ENCODE data around the gene SHISAL1. TPM values are rescaled to one million over a fixed set of nuclear protein-coding genes. Genes with fewer than 3 reads are reported as not detected.
"Not testable (repeated sequence)": the region's sequence is repeated elsewhere in the genome, so short reads cannot be mapped to it uniquely, and the experiment has no call there.

The SHISAL1 gene
- polyA plus RNA-seq, 2 donors, result 0.08 to 0.22 TPM

DNA sequence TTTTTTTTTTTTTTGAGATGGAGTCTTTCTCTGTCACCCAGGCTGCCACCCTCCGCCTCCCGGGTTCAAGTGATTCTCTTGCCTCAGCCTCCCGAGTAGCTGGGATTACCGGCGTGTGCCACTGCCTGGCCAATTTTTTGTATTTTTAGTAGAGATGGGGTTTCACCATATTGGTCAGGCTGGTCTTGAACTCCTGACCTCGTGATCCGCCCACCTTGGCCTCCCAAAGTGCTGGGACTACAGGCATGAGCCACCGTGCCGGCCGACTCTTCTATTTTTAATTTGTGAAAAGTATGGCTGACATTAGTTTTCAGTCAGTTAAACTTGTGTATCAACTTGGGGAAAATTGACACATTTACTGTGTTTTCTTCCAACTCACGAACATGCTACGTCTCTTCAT lies 78.4 kb downstream of the SHISAL1 start:
- H3K9me3 ChIP-seq (ENCODE audit: control insufficient read depth in 2 of 2, insufficient read depth in 1 of 2, low read depth in 1 of 2, low read length in 1 of 2); H3K4me3 ChIP-seq (ENCODE audit: low read depth in 1 of 2, low read length in 2 of 2); H3K27me3 ChIP-seq (ENCODE audit: control insufficient read depth in 1 of 2, insufficient read depth in 2 of 2, low read length in 2 of 2); H3K4me1 ChIP-seq (ENCODE audit: control insufficient read depth in 2 of 2, insufficient read depth in 2 of 2, low read length in 1 of 2); H3K36me3 ChIP-seq (ENCODE audit: control insufficient read depth in 2 of 2, insufficient read depth in 2 of 2, low read length in 1 of 2); H3K27ac ChIP-seq (ENCODE audit: low read depth in 2 of 2, low read length in 1 of 2): not testable (repeated sequence)
- WGBS, 2 donors, result 95 to 97% methylated on average over 12 of the region's 12 CpGs

DNA sequence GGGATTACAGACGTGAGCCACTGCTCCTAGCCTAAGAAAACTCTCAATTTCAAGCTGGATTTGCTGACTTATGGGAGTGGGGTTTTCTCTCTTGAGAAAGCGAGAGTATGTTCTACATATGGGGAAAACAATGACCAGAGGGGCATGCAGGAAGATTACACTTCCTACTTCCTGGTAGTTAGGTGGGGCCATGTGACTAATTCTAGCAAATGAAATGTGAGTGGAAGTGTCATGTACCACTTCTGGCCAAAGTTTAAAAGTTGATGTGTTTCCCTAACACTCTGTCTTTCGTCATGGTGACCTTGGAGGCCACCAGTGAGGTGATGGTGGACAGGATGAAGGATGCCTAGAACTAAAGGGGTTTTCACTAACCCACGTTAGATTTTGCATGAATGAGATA lies 81.5 kb downstream of the SHISAL1 start:
- Histone ChIP-seq H3K36me3 (ENCODE audit: control insufficient read depth in 2 of 2, insufficient read depth in 2 of 2, low read length in 1 of 2) (no peaks in the 10 kb centered on the region), H3K27me3 (ENCODE audit: control insufficient read depth in 1 of 2, insufficient read depth in 2 of 2, low read length in 2 of 2) (no peaks in the 10 kb centered on the region), H3K27ac (ENCODE audit: low read depth in 2 of 2, low read length in 1 of 2) (no peak overlapping the region), H3K4me1 (ENCODE audit: control insufficient read depth in 2 of 2, insufficient read depth in 2 of 2, low read length in 1 of 2) (no peaks in the 10 kb centered on the region), H3K4me3 (ENCODE audit: low read depth in 1 of 2, low read length in 2 of 2) (no peak overlapping the region), H3K9me3 (ENCODE audit: control insufficient read depth in 2 of 2, insufficient read depth in 1 of 2, low read depth in 1 of 2, low read length in 1 of 2) (peaks cover 0 to 4% of the 10 kb centered on the region in 2 donors)
- WGBS, 2 donors, result 84 to 85% methylated on average over 4 of the region's 4 CpGs

DNA sequence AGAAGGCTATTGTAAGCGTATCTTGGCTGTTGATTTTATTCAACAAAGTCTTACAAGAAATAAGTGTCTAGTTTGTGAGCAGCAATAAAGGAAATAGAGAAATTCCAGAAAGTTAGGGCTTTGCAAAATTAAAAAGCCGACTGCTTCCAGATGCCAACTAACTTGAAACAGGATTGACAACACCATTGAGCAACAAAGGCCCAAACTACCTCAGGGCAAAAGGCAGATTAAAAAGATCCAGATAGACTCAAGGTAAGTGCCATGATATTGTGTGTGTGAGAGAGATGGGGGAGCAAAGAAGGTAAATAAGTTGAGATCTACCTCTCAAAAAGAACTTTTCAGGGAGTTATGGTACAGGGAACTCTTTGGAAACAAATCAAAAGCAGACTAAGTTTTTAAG lies 82.9 kb downstream of the SHISAL1 start:
- 58 to 70% methylated on average over 2 of the region's 2 CpGs for WGBS, 2 donors
- Histone ChIP-seq H3K4me1 (ENCODE audit: control insufficient read depth in 2 of 2, insufficient read depth in 2 of 2, low read length in 1 of 2) (no peaks in the 10 kb centered on the region), H3K36me3 (ENCODE audit: control insufficient read depth in 2 of 2, insufficient read depth in 2 of 2, low read length in 1 of 2) (no peaks in the 10 kb centered on the region), H3K4me3 (ENCODE audit: low read depth in 1 of 2, low read length in 2 of 2) (no peak overlapping the region), H3K27me3 (ENCODE audit: control insufficient read depth in 1 of 2, insufficient read depth in 2 of 2, low read length in 2 of 2) (no peaks in the 10 kb centered on the region), H3K27ac (ENCODE audit: low read depth in 2 of 2, low read length in 1 of 2) (peak overlapping the region in 1 of 2 donors; percentile 49), H3K9me3 (ENCODE audit: control insufficient read depth in 2 of 2, insufficient read depth in 1 of 2, low read depth in 1 of 2, low read length in 1 of 2) (peaks cover 0 to 4% of the 10 kb centered on the region in 2 donors)

DNA sequence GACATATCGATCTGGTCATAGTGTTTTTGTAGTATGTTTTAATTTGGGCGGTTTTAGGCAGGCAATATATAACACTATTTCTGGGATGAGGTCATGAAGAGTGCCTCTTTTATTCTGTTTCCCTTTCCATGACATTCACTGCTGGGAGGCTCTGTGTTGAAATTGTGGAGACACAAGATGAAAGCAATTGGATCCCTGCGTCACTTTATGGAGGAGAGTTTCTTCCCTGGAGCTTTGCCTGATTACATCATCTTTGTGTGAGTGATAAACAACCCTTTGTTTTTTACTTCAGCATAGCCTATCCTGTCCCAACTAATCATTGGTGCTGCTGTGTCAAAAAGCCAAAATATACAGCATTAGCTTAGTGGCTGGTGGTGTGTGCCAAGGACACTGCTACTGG lies 83.4 kb downstream of the SHISAL1 start:
- no peaks in the 10 kb centered on the region for H3K27me3 ChIP-seq (ENCODE audit: control insufficient read depth in 1 of 2, insufficient read depth in 2 of 2, low read length in 2 of 2)
- no peaks in the 10 kb centered on the region for H3K4me1 ChIP-seq (ENCODE audit: control insufficient read depth in 2 of 2, insufficient read depth in 2 of 2, low read length in 1 of 2)
- peaks cover 0 to 4% of the 10 kb centered on the region in 2 donors for H3K9me3 ChIP-seq (ENCODE audit: control insufficient read depth in 2 of 2, insufficient read depth in 1 of 2, low read depth in 1 of 2, low read length in 1 of 2)
- H3K4me3 ChIP-seq (ENCODE audit: low read depth in 1 of 2, low read length in 2 of 2), result no peak overlapping the region
- WGBS, 2 donors, result 73 to 74% methylated on average over 3 of the region's 3 CpGs
- no peaks in the 10 kb centered on the region for H3K36me3 ChIP-seq (ENCODE audit: control insufficient read depth in 2 of 2, insufficient read depth in 2 of 2, low read length in 1 of 2)
- peak overlapping the region in 1 of 2 donors; percentile 49 for H3K27ac ChIP-seq (ENCODE audit: low read depth in 2 of 2, low read length in 1 of 2)

DNA sequence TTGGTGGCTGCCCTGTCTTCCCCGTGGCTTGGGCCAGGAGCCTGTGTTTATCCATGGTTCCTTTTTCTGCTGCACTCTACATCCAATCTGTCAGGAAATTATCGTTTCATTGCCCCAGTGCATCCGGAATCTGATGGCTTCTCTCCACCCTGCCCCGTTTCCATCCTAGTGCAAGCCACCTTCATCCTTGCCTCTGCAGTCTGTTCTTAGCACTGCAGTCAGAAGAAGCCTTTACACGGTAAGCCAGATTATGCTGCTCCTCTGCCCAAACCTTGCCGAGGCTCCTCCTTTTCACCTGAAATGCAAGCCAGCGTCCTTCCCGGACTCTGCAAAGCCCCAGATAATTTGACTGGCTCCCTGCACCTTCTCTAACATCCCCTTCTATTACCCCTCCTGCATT lies 86.9 kb downstream of the SHISAL1 start:
- Histone ChIP-seq H3K27ac (ENCODE audit: low read depth in 2 of 2, low read length in 1 of 2) (no peak overlapping the region), H3K27me3 (ENCODE audit: control insufficient read depth in 1 of 2, insufficient read depth in 2 of 2, low read length in 2 of 2) (no peaks in the 10 kb centered on the region)
- WGBS, 2 donors, result 71 to 81% methylated on average over 8 of the region's 8 CpGs

DNA sequence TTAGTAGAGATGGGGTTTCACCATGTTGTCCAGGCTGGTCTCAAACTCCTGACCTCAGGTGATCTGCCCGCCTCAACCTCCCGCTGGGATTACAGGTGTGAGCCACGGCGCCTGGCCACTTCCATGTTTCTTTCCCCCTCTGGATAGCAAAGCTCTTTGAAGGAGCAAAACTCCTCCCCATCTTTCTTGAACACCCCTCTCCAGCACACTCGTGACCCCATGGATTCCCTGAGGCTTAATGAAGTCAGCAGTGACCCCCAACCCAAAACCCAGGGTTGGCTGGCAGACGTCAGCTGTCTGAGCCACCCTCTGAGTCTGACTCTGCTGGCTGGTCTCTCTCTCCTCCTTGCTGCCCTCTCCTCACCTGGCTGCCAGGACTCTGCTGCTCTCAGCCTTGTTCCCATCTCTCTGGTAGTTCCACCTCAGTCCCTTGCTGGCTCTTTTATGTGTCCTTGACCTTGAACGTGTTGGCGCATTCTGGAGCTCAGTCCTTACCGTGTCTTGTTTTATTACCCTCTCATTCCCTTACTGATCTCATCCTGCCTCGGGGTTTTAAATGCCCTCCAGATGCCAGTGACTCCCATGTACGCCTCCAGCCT lies 87.6 kb downstream of the SHISAL1 start:
- Histone ChIP-seq H3K27me3 (ENCODE audit: control insufficient read depth in 1 of 2, insufficient read depth in 2 of 2, low read length in 2 of 2) (no peaks in the 10 kb centered on the region), H3K36me3 (ENCODE audit: control insufficient read depth in 2 of 2, insufficient read depth in 2 of 2, low read length in 1 of 2) (no peaks in the 10 kb centered on the region), H3K27ac (ENCODE audit: low read depth in 2 of 2, low read length in 1 of 2) (no peak overlapping the region), H3K4me3 (ENCODE audit: low read depth in 1 of 2, low read length in 2 of 2) (no peak overlapping the region), H3K4me1 (ENCODE audit: control insufficient read depth in 2 of 2, insufficient read depth in 2 of 2, low read length in 1 of 2) (no peaks in the 10 kb centered on the region), H3K9me3 (ENCODE audit: control insufficient read depth in 2 of 2, insufficient read depth in 1 of 2, low read depth in 1 of 2, low read length in 1 of 2) (peaks cover 0 to 13% of the 10 kb centered on the region in 2 donors)
- WGBS, 2 donors, result 71% methylated on average over 10 to 11 of the region's 11 CpGs

More for the DNA sequence above, 86.9 kb downstream of the SHISAL1 start:
- no peak overlapping the region for H3K4me3 ChIP-seq (ENCODE audit: low read depth in 1 of 2, low read length in 2 of 2)
- H3K4me1 ChIP-seq (ENCODE audit: control insufficient read depth in 2 of 2, insufficient read depth in 2 of 2, low read length in 1 of 2), result no peaks in the 10 kb centered on the region
- no peaks in the 10 kb centered on the region for H3K36me3 ChIP-seq (ENCODE audit: control insufficient read depth in 2 of 2, insufficient read depth in 2 of 2, low read length in 1 of 2)
- H3K9me3 ChIP-seq (ENCODE audit: control insufficient read depth in 2 of 2, insufficient read depth in 1 of 2, low read depth in 1 of 2, low read length in 1 of 2), result peaks cover 0 to 13% of the 10 kb centered on the region in 2 donors

DNA sequence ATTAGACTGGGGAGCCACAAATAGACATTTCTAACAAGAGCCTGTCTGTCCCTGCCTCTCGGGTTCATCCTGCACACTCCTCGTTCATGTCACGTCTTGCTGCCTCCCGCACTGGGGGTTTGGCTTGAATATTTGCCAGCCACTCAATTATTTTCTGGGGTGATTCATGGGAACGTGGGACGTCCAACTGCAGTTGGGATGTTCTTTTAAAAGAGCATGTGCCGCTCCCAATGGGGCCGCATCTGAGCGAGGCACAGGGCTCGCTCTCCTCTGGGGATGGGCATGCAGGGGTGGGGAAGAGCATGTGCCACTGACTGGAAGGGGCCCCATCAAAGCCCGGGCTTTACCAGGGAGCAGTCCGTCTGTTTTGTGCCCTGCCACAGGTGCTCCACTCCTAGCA lies 88.6 kb downstream of the SHISAL1 start:
- H3K9me3 ChIP-seq (ENCODE audit: control insufficient read depth in 2 of 2, insufficient read depth in 1 of 2, low read depth in 1 of 2, low read length in 1 of 2), result peaks cover 0 to 13% of the 10 kb centered on the region in 2 donors
- no peak overlapping the region for H3K4me3 ChIP-seq (ENCODE audit: low read depth in 1 of 2, low read length in 2 of 2)
- H3K27me3 ChIP-seq (ENCODE audit: control insufficient read depth in 1 of 2, insufficient read depth in 2 of 2, low read length in 2 of 2), result no peaks in the 10 kb centered on the region
- H3K36me3 ChIP-seq (ENCODE audit: control insufficient read depth in 2 of 2, insufficient read depth in 2 of 2, low read length in 1 of 2), result no peaks in the 10 kb centered on the region
- no peak overlapping the region for H3K27ac ChIP-seq (ENCODE audit: low read depth in 2 of 2, low read length in 1 of 2)
- H3K4me1 ChIP-seq (ENCODE audit: control insufficient read depth in 2 of 2, insufficient read depth in 2 of 2, low read length in 1 of 2), result no peaks in the 10 kb centered on the region
- WGBS, 2 donors, result 33 to 40% methylated on average over 12 of the region's 12 CpGs

DNA sequence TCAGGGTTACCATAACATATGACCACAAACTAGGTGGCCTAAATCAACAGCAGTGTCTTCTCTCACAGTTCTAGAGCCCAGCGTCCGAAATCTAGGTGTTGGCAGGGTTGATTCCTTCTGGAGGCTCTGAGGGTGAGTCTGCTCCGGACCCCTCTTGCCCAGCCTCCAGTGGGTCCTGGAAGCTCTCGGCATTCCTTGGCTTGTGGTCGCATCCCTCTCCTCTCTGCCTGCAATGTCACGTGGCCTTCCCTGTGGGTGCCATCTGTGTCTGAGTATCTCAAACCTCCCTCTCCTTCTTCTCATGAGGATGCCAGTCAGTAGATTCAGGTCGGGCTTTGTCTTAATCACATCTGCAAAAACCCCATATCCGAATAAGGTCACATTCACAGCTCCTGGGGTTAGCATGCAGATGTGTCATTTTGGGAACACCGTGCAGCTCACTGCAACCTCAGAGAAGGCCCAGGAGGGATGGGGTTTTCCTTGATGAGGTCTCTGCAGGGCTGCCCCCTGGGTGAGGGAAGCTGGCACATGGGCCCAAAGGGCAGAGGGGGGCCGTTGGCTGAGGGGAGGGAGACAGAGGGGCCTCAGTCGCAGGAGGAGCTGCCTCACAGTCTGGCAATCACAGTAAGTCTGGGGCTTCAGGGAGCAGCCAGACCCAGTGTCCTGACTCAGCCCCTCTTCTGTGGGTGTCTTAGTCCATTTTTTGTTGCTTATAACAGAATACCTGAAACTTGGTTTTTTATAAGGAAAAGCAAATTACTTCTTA lies 90.9 kb downstream of the SHISAL1 start:
- no peaks in the 10 kb centered on the region for H3K27me3 ChIP-seq (ENCODE audit: control insufficient read depth in 1 of 2, insufficient read depth in 2 of 2, low read length in 2 of 2)
- no peak overlapping the region for H3K27ac ChIP-seq (ENCODE audit: low read depth in 2 of 2, low read length in 1 of 2)
- no peak overlapping the region for H3K4me3 ChIP-seq (ENCODE audit: low read depth in 1 of 2, low read length in 2 of 2)
- H3K36me3 ChIP-seq (ENCODE audit: control insufficient read depth in 2 of 2, insufficient read depth in 2 of 2, low read length in 1 of 2), result no peaks in the 10 kb centered on the region
- WGBS, 2 donors, result 85 to 91% methylated on average over 11 of the region's 11 CpGs
- H3K9me3 ChIP-seq (ENCODE audit: control insufficient read depth in 2 of 2, insufficient read depth in 1 of 2, low read depth in 1 of 2, low read length in 1 of 2), result peaks cover 0 to 9% of the 10 kb centered on the region in 2 donors
- H3K4me1 ChIP-seq (ENCODE audit: control insufficient read depth in 2 of 2, insufficient read depth in 2 of 2, low read length in 1 of 2), result no peaks in the 10 kb centered on the region

DNA sequence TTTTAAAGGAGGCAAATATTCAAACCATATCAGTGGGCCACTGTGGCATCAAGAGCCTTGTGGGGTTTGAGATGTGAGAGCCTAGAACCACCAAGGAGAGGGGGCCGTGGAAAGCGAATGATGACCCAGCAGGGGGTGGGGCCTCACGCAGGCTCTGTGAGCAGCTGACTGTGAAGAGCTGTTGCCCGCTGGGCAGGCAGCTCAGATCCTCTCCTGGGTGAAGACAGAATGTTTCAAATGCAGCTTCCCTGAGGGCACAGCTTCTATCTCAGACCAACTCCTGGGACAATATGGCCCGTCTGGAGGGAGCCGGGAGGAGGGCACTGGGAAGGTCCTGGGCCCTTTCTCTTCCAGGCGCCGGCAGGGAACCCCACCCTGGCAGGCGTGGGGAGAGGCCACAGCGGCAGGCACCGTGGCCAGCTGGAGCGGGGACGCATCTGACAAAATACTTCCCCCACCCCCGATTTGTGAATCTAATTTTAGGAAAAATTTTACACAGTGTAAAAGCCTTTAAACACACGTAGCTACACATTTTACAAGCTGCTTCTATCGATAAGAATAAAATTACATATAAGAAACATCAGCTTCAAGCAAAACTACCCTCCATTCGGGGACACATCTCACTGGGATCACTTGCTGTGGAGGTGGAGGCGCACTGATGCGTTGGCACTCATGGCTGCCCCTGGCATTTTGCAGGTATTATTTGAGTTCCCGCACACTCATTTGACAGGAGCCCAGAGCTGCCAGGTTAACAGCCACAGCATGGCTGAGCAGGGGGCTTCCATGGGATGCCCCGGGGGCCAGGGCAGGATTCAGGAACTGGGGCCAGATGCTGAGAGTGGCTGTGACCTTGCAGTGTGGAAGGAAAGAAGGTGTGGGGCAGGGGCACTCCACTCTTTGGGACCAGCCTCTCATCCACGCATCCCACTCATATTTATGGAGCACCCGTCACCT lies 91.7 kb downstream of the SHISAL1 start:
- H3K4me3 ChIP-seq (ENCODE audit: low read depth in 1 of 2, low read length in 2 of 2), result no peak overlapping the region
- 76 to 82% methylated on average over 23 of the region's 23 CpGs for WGBS, 2 donors
- peaks cover 0 to 9% of the 10 kb centered on the region in 2 donors for H3K9me3 ChIP-seq (ENCODE audit: control insufficient read depth in 2 of 2, insufficient read depth in 1 of 2, low read depth in 1 of 2, low read length in 1 of 2)
- H3K4me1 ChIP-seq (ENCODE audit: control insufficient read depth in 2 of 2, insufficient read depth in 2 of 2, low read length in 1 of 2), result no peaks in the 10 kb centered on the region
- H3K36me3 ChIP-seq (ENCODE audit: control insufficient read depth in 2 of 2, insufficient read depth in 2 of 2, low read length in 1 of 2), result no peaks in the 10 kb centered on the region
- H3K27me3 ChIP-seq (ENCODE audit: control insufficient read depth in 1 of 2, insufficient read depth in 2 of 2, low read length in 2 of 2), result no peaks in the 10 kb centered on the region
- no peak overlapping the region for H3K27ac ChIP-seq (ENCODE audit: low read depth in 2 of 2, low read length in 1 of 2)

Measured in esophagus (tissue), 2 donors.